WTC11 (cell line): ENCODE results near the gene MIER2.

Experiments used
- NR2C2 ChIP-seq: sonication (generic); formaldehyde crosslinking; IDR thresholded peaks from 2 replicates; pipeline ENCODE4 v1.8.0; 2022; ENCODE audit warnings: mild to moderate bottlenecking, missing genetic modification reagents
- RELA ChIP-seq: sonication (generic); formaldehyde crosslinking; IDR thresholded peaks from 2 replicates; pipeline ENCODE4 v1.8.1; 2022; ENCODE audit warnings: missing genetic modification reagents, mild to moderate bottlenecking, borderline replicate concordance
- ZSCAN18 ChIP-seq: fragments of 250-450 bp; sonication (Bioruptor Pico); IDR thresholded peaks from 2 replicates; pipeline ENCODE4 v2.1.2; 2022; ENCODE audit warnings: mild to moderate bottlenecking, moderate library complexity
- TF ChIP-seq, protein P1 (sequence below): fragments of 200-600 bp; IDR thresholded peaks from 2 replicates; pipeline ENCODE4 v1.8.0; 2022; ENCODE audit warnings: antibody characterized with exemption

- TF ChIP-seq, protein P1, sequence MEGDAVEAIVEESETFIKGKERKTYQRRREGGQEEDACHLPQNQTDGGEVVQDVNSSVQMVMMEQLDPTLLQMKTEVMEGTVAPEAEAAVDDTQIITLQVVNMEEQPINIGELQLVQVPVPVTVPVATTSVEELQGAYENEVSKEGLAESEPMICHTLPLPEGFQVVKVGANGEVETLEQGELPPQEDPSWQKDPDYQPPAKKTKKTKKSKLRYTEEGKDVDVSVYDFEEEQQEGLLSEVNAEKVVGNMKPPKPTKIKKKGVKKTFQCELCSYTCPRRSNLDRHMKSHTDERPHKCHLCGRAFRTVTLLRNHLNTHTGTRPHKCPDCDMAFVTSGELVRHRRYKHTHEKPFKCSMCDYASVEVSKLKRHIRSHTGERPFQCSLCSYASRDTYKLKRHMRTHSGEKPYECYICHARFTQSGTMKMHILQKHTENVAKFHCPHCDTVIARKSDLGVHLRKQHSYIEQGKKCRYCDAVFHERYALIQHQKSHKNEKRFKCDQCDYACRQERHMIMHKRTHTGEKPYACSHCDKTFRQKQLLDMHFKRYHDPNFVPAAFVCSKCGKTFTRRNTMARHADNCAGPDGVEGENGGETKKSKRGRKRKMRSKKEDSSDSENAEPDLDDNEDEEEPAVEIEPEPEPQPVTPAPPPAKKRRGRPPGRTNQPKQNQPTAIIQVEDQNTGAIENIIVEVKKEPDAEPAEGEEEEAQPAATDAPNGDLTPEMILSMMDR: no peak
- TF ChIP-seq RELA (CRISPR knock-in tag): no peak
- TF ChIP-seq ZSCAN18 (CRISPR knock-in tag): no peak
- no peak for TF ChIP-seq NR2C2 (CRISPR knock-in tag)
Observed at GRCh38 chr19:322616-323015, 22.0 kb downstream of the MIER2 start.
